ENCODE results near the gene SLC9A9. TPM values are rescaled to one million over a fixed set of nuclear protein-coding genes. Genes with fewer than 3 reads are reported as not detected.

The SLC9A9 gene
- total RNA-seq, 4 donors from 2014 or later: 2.1 to 40.4 (median 7.2) TPM

DNA sequence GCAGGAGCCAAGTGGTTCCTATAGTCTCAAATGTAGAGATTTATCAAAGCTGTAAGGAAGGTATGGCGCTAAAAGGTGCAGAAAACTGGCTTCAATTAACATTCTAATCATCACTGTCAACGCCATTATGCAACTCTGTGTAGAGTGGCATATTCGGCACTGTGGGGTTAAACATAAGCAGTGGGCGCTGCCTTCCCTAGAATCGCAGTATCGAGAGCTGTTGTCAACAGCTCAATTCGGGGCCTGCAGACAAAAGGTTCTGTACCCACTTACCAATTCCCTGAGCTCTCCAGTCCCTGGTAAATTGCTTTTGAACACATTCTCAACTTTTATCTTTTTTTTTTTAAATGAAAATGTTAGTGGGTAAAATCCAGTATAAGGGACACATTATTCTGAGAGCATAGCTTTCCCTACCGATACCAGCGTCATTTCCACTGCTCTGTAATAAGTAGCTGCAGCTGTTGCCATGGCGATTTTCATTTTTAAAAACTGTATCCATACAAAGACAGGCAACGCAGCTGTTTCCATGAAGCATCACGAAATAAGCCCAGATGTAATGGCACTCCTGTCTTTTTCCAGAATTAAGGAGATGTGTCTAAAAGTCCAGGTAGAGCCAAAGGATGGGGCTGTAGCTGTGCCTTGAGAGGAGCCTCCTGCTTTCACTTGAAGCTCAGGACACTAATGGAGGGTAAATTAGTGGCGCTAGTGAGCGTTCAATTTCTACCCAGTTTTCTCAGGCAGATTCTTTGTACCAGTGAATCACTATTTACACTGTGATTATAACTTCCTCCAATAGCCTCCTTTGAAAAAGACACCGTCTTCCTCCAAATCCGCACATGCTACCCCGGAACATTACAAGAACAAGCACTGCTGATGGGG lies 250.3 kb downstream of the SLC9A9 start:
- no peak for TF ChIP-seq POLR2A (IDR thresholded peaks at IDR 0.05)
- TF ChIP-seq, protein P1, sequence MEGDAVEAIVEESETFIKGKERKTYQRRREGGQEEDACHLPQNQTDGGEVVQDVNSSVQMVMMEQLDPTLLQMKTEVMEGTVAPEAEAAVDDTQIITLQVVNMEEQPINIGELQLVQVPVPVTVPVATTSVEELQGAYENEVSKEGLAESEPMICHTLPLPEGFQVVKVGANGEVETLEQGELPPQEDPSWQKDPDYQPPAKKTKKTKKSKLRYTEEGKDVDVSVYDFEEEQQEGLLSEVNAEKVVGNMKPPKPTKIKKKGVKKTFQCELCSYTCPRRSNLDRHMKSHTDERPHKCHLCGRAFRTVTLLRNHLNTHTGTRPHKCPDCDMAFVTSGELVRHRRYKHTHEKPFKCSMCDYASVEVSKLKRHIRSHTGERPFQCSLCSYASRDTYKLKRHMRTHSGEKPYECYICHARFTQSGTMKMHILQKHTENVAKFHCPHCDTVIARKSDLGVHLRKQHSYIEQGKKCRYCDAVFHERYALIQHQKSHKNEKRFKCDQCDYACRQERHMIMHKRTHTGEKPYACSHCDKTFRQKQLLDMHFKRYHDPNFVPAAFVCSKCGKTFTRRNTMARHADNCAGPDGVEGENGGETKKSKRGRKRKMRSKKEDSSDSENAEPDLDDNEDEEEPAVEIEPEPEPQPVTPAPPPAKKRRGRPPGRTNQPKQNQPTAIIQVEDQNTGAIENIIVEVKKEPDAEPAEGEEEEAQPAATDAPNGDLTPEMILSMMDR (IDR thresholded peaks at IDR 0.05): no peak
- no peaks in the 10 kb centered on the region for H3K9me3 ChIP-seq
- H3K4me1 ChIP-seq: peaks cover 0 to 8% (median 2%) of the 10 kb centered on the region in 4 donors
- H3K27me3 ChIP-seq: no peaks in the 10 kb centered on the region
- DNase-seq: no peak
- H3K27ac ChIP-seq: no peak overlapping the region
- no peak overlapping the region for H3K4me3 ChIP-seq
- no peaks in the 10 kb centered on the region for H3K36me3 ChIP-seq

DNA sequence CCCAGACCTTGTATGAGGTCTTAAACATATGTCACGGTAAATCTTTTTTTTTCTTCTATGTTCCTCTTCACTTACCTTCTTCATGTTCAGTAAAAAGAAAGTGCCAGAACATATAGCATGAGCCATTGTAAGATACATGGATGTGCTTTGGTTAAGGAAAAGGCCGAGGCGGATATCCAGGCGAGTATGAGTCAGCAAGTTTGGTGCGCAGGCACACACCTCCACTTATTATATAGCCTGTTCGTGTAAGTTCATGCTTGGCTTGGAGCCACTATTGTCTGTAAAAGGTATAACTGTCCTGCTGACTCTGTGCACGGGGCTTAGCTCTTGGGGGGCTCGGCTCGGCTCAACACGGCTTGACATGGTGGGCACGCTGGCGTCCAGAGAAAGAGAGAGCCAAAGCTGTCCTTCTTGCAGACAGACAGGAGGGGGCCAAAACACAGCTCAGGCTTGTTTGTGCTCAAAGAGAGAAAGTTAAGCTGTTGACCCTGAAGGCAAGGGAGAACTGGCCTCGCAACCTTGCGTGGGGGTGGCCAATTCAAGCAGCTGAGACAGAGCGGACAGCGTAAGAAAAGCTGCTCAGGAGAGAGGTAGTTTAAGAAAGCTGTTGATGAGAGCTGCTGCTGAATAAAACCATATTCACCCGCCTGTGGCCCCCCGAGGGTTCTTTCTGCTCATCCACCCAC lies 251.2 kb downstream of the SLC9A9 start:
- H3K9me3 ChIP-seq: no peaks in the 10 kb centered on the region
- H3K27me3 ChIP-seq: no peaks in the 10 kb centered on the region
- no peak overlapping the region for H3K4me3 ChIP-seq
- H3K27ac ChIP-seq: no peak overlapping the region
- H3K4me1 ChIP-seq: peaks cover 0 to 16% (median 2%) of the 10 kb centered on the region in 4 donors
- no peaks in the 10 kb centered on the region for H3K36me3 ChIP-seq
- TF ChIP-seq, protein P1 (IDR thresholded peaks at IDR 0.05): no peak
- no peak for TF ChIP-seq POLR2A (IDR thresholded peaks at IDR 0.05)
- DNase-seq: no peak

DNA sequence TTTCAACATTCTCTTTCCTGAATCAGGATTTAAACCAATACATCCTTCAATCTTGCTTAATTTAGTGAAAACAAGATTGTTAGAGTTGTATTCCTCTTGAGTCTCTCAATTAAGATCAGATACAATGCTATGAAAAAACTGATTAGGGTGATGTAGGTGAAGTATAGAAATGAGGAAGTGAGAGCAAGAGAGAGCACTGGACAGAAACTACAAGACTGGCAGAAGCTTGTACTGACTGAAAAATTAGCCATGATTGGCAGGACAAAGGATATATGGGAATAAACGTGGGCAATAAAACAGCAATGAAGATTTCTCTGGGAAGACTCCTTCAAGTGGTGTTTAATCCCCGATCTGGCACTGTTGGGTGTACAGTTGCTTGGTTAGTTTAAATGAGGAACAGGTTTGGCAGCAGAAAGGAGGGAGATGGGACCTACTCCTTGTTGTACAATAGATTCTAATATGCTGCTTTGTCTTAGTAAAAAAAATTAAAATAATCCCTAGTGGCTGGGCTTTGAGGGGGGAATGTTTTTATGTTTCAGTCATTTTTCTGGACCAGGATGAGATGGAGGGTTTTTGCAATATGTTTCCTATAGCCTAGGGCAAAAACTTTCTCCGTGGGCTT lies 252.7 kb downstream of the SLC9A9 start:
- Histone ChIP-seq H3K4me1 (peaks cover 0 to 16% (median 2%) of the 10 kb centered on the region in 4 donors), H3K36me3 (no peaks in the 10 kb centered on the region), H3K27ac (no peak overlapping the region), H3K4me3 (no peak overlapping the region), H3K9me3 (no peaks in the 10 kb centered on the region), H3K27me3 (no peaks in the 10 kb centered on the region)
- no peak for TF ChIP-seq POLR2A (IDR thresholded peaks at IDR 0.05)
- TF ChIP-seq, protein P1 (IDR thresholded peaks at IDR 0.05): no peak
- DNase-seq: no peak

DNA sequence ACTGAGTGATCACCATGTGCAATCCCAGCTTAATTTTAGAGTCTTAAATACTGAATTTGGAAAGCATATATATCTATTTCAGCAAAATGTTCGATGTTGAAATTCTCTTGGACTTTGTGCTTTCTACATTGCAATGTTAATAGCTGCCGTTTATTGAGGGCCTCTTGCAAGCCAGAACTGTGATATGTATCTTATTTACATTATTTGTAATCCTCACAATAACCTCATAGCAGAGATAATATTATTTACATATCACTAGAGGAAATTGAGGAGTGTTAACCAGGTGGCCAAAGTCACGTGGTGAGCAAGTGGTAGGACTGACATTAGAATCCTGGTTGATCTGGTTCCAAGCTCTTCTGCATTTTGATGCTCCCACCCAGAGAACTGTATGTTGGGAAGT lies 254.1 kb downstream of the SLC9A9 start:
- Histone ChIP-seq H3K4me1 (peaks cover 0 to 16% (median 2%) of the 10 kb centered on the region in 4 donors), H3K9me3 (no peaks in the 10 kb centered on the region), H3K27me3 (no peaks in the 10 kb centered on the region), H3K36me3 (no peaks in the 10 kb centered on the region), H3K27ac (no peak overlapping the region), H3K4me3 (no peak overlapping the region)
- TF ChIP-seq POLR2A (IDR thresholded peaks at IDR 0.05): no peak
- TF ChIP-seq, protein P1 (IDR thresholded peaks at IDR 0.05): no peak
- DNase-seq: peak in 1 of 3 donors; percentile 73

DNA sequence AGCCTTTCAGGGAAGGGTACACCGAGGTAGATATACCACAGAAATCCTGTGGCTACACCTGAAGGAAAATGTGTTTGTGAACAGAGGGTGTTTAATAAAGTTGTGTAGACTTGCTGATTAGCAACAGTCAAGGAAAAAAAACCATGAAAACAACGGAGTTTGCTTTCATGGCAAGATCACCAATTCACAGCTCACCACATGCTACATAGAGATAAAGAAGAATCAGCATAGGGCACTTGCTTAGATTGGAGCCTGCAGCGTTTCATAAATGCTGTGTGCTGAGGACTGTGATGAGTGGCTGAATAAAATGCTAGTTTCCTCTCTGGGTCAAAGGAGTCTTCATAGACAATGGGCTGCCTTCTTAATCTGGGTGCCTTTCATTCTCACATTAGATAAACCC lies 257.6 kb downstream of the SLC9A9 start:
- Histone ChIP-seq H3K27ac (no peak overlapping the region), H3K9me3 (no peaks in the 10 kb centered on the region), H3K4me3 (no peak overlapping the region), H3K27me3 (no peaks in the 10 kb centered on the region), H3K36me3 (no peaks in the 10 kb centered on the region), H3K4me1 (peaks cover 0 to 31% (median 2%) of the 10 kb centered on the region in 4 donors)
- no peak for DNase-seq
- TF ChIP-seq, protein P1 (IDR thresholded peaks at IDR 0.05): no peak
